IPS-NIHi7 (cell line): ENCODE measurements around the gene FN3K.

Experiments
- DNase-seq: peaks from one replicate; pipeline ENCODE4 v3.0.0; 2012; ENCODE audit warnings: mixed read lengths; ENCODE audit errors: extremely low spot score

The FN3K gene

GRCh38 chr17:82703935-82704865 is 31.2 kb upstream of the FN3K start:
- no peak for DNase-seq

DNA sequence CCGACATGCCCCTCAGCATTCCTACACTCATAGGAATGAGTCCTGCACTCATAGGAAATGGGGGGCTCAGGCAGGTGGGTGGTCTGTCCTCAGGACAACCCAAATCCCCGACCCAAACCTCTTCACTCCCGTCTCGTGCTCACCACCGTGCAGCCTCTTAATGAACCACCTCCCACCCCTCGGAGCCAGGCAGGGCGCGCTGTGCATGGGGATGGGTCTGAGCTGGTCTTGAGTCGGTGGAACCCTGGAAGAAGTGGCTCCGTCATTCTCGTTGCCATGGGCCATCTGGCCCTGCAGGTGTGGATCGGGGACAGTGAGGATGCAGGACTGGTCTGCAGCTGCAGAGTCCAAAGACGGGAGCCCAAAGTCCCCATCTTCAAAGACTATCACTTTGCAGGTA is 30.5 kb upstream of the FN3K start:
- no peak for DNase-seq

DNA sequence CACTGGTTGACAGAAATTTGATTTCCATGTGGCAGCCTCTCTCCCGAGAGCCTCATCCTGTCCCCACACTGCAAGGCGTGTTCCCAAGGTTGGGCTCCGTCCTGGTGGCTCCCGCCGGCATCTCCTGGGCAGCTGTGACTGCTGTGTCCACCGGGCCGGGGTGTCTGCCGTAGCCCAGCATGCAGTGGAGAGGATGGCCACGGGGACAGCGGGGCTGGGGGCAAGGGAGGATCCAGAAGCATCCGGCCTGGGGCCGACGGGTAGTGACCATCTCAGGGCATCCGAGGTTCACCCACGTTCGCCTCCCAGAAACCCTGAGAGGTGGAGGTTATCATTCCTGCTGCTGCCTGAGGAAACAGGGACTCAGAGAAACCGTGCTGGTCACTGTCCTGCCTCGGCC is 29.7 kb upstream of the FN3K start:
- no peak for DNase-seq

GRCh38 chr17:82709024-82709675 is 26.3 kb upstream of the FN3K start:
- peak; percentile 44 for DNase-seq

DNA sequence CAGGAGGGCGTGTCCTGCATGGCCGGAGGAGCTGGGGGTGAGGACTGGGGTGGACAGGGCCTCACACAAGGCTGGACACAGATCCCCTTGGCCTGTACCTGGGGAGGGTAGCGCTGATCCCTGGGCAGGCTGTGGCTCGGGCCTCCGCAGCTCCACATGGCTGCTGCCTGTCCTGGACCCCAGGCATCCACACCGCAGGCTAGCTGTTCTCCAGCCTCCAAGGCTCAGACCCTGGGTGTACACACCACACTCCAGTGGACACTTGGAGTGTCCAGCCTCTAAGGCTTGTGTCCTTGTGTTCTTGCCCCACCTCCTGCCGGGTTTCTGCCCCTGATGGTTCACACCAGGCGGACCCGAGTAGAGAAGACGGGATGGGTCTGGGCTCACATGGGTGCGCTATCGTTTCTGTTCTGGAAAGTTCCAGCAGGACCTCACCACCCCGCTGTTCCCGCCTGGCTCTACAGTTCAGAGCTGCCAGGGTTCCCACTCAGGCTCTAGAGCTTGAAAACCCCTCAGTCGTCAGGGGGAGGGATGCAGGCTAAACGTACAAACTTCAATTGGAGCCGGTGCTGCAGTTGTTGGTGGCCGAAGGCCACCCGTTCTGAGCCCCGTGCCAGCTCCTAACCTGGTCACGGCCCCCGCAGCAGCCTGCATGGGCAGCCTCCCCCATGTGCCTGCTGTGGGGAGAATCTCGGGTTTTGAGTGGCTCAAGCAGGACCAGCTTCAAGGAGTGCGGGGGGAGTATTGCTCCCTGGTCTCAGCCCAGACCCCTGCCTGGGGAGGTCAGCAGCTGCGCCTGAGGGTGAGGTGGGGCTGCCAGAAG is 25.5 kb upstream of the FN3K start:
- DNase-seq = no peak

- peak; percentile 52 for DNase-seq
Observed at GRCh38 chr17:82710499-82711232, 24.7 kb upstream of the FN3K start.

DNA sequence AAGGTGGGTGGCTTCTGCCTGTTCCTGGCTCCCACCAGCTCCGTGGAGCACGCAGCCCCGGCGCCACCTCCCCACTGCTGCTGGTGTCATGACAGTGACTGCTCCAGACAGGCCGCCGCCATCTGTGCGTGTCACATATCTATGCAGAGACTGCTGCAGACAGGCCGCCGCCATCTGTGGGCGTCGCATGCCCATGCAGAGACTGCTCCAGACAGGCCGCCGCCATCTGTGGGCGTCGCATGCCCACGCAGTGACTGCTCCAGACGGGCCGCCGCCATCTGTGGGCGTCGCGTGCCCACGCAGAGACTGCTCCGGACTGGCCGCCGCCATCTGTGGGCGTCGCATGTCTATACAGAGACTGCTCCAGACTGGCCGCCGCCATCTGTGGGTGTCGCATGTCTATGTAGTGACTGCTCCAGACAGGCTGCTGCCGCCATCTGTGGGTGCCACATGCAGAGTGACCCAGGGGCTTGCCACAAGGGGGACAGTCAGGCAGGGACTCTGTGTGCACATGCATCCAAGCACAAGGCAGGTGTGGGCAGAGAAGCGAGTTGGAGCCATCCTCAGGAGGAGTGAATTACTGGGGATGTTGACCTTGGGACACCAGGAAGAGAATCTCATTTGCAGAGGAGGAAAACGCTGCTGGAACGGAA is 22.2 kb upstream of the FN3K start:
- no peak for DNase-seq

- peak; percentile 98 for DNase-seq
Observed at GRCh38 chr17:82716203-82717010, 19.0 kb upstream of the FN3K start, which contains the start of gene FN3KRP. Gene FN3KRP, plus strand, starts transcription at chr17:82716706. Its CDS starts 50 bp downstream, at chr17:82716756.

DNA sequence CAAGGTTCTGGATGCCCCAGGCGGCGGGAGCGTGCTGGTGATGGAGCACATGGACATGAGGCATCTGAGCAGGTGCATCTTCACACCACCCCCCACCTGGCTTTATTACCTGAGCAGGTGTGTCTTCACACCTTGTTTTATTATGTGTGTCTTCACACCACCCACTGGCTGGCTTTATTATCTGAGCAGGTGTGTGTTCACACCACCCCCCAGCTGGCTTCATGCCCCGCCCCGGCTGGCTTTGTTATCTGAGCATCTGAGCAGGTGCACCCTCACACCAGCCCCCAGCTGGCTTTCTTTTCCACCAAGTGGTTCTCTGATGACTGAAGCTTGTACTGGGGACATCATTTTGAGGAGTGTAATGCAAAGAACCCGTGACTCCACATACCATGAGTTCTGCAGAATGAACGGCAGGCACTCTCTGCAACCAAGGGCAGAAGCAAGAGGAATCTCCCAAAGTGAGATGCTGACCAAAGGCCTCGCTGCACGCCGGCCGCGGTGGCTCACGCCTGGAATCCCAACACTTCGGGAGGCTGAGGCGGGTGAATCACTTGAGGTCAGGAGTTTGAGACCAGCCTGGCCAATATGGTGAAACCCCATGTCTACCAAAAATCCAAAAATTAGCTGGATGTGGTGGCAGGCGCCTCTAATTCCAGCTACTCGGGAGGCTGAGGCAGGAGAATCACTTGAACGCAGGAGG is 16.3 kb upstream of the FN3K start:
- no peak for DNase-seq

- DNase-seq = no peak
Observed at GRCh38 chr17:82720204-82720603, 15.2 kb upstream of the FN3K start.

- DNase-seq = no peak
Observed at GRCh38 chr17:82722341-82723013, 12.9 kb upstream of the FN3K start.

- no peak for DNase-seq
Observed at GRCh38 chr17:82723169-82723807, 12.1 kb upstream of the FN3K start.

DNA sequence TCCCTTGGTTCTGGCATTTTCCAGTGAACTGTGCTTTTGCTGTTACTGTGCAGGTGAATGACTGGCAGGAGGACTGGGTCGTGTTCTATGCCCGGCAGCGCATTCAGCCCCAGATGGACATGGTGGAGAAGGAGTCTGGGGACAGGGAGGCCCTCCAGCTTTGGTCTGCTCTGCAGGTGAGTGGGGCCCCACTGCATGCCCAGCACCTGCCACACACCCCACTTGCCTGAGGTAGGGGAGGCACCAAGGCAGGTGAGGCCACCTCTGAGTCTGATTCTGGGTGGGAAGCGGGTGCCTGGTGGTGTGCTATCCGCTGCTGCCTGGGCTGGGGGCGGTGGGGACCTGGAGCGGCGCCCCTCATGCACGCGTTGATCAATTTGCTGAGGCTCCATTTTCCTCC is 9.0 kb upstream of the FN3K start:
- no peak for DNase-seq

GRCh38 chr17:82729479-82730260 is 5.7 kb upstream of the FN3K start:
- DNase-seq = no peak

DNA sequence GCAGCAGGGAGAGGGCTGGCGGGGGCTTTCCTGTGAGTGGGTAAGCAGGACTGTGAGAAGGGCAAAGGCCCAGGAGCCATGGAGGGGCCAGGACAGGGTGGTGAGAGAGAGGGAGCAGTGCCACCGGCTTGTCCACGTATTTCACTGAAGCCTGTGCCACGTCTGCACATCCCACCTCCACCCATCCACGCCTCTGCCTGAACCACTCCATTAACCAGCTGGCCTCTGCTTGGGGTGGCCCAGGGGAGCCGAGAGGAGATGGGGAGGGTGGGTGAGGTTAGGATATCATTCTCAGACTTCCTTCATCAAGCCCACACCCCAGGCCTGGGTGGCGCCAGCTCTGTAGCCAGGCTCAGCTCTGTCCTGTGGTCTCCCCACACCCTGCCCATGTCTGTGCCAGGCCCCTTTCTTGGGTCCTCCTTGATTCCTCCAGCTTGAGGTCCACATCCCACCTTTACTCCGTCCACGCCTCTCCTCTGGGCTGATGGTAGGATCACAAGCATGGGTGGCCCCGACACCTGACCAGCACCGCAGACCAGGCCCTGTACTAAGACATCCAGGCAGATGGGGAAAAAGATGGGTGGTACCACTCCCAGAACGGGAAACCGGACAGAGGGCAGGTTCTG is 3.2 kb upstream of the FN3K start:
- DNase-seq = no peak

DNA sequence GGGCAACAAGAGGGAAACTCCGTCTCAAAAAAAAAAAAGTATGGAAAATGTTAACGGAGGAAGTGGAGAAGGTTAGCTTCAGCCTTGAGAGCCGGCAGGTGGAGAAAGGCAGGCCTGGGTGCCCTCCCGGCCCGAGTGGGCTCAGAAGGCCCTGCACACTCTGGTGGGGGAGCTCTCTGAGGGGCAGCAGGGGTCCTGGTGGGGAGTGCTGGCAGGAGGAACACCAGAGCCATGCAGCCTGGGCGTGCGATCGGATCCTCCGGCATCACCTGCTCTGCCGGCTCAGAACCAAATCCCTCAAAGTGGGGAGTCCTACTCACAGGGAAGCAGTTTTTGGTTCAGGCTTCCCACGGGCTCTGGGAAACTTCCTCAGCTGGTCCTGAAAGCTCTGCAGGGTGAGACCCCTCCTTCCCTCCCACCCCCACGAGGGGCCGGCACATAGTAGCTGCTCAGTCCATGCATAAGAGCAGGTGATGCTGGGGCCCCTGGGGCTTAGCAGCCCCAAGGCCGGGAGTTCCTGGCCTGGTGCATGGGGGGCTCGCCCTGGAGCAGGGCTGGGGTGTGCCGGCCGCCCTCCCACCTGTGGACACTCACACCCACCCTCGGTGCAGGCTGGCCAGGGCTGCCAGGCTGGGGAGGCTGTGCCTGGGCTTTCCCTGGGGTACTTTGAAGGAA is 1.2 kb downstream of the FN3K start:
- DNase-seq = no peak
